Heart right ventricle (tissue), 16 donors: ENCODE data around the gene SND1. TPM values are rescaled to one million over a fixed set of nuclear protein-coding genes. Genes with fewer than 3 reads are reported as not detected.
"Not testable (repeated sequence)": the region's sequence is repeated elsewhere in the genome, so short reads cannot be mapped to it uniquely, and the experiment has no call there.

Experiments
- ATAC-seq, 8 donors: fragments of 200-7000 bp; cut with Tn5 transposase; one replicate each; pipeline ENCODE4 v1.9.1; 2020; ENCODE audit warnings: mild to moderate bottlenecking in 8 of 8, moderate library complexity in 8 of 8, moderate number of reproducible peaks in 1 of 8
- DNase-seq, 2 donors: peaks; one replicate each; pipeline ENCODE4 v3.0.0-alpha.2; 2020
- H3K27ac ChIP-seq, 10 donors: fragments of 200-600 bp; sonication (generic) in 2 of 10; one replicate each; pipeline versions ENCODE4 v1.5.0 to v1.8.0; 2020 to 2022; ENCODE audit warnings: mild to moderate bottlenecking in 3 of 10
- H3K27me3 ChIP-seq, 7 donors: fragments of 200-600 bp; one replicate each; pipeline ENCODE4 v1.8.0; 2021 to 2022; ENCODE audit warnings: mild to moderate bottlenecking in 2 of 7
- H3K36me3 ChIP-seq, 9 donors: fragments of 200-600 bp; sonication (generic) in 1 of 9; one replicate each; pipeline versions ENCODE4 v1.5.0 to v1.8.0; 2020 to 2022; ENCODE audit warnings: mild to moderate bottlenecking in 2 of 9
- H3K4me1 ChIP-seq, 9 donors: fragments of 200-600 bp; sonication (generic) in 1 of 9; one replicate each; pipeline versions ENCODE4 v1.5.0 to v1.8.0; 2020 to 2022; ENCODE audit warnings: mild to moderate bottlenecking in 4 of 9
- H3K4me3 ChIP-seq, 10 donors: fragments of 200-600 bp; sonication (generic) in 2 of 10; one replicate each; pipeline versions ENCODE4 v1.5.0 to v1.8.0; 2020 to 2022; ENCODE audit warnings: mild to moderate bottlenecking in 7 of 10, moderate library complexity in 2 of 10
- H3K9me3 ChIP-seq, 11 donors: fragments of 200-600 bp in 10 of 11; sonication (generic) in 2 of 11; one replicate each; pipeline versions ENCODE4 v1.5.0 to v1.8.0; 2013 to 2022; ENCODE audit warnings: mild to moderate bottlenecking in 2 of 11, control low read depth in 1 of 11, moderate library complexity in 1 of 11
- WGBS, 2 donors: extraction: QIAGEN DNeasy Blood & Tissue Kit; methylation state at CpG; one replicate each; pipeline ENCODE4 v1.1.7; 2013; ENCODE audit warnings: inconsistent platforms in 1 of 2; 5-methylcytosine and 5-hydroxymethylcytosine counted together
- intact Hi-C, 10 donors: fragments of 100-400 bp; cut with DNase I; formaldehyde crosslinking; loops; one replicate each; pipeline versions ENCODE4 v1.11.1 to v1.14.2; 2022
- polyA plus RNA-seq, 2 donors: library from polyadenylated mRNA; stranded (reverse); fragments of 200-250 nt; gene quantifications; one replicate each; pipeline ENCODE4 v1.2.3, GENCODE V29; 2013
- total RNA-seq, 10 donors: library from RNA; stranded (reverse); fragmentation: NEBNext Ultra II Directional in 3 of 10; extraction: Animal tissue kit (Norgen Biotek cat#: 25700) in 3 of 10; gene quantifications; one replicate each; pipeline versions ENCODE4 v1.2.1 to v1.2.4, GENCODE V29; 2021 to 2023
- TF ChIP-seq, protein P1 (sequence below), 9 donors: fragments of 200-600 bp; sonication (generic) in 2 of 9; IDR thresholded peaks; one replicate each; pipeline versions ENCODE4 v1.5.0 to v1.8.0; 2021 to 2022; ENCODE audit warnings: antibody characterized with exemption in 9 of 9, mild to moderate bottlenecking in 5 of 9, moderate library complexity in 1 of 9
- donor health status: Arrhythmogenic right ventricular cardiomyopathy.
- donor health status: ischemic (EF 13 %, LVEDD 7.1; RV severe dilation, severe dysfunction).
- donor health status: healthy with polysubstance abuse.
- donor health status: DM: no; HTN: yes; CAD: no.
- donor health status: DM: no; HTN: no; CAD: no.
- donor health status: ischemic (EF 25% LVEDD 6.9; RV normal size, moderate dysfunction).
- donor health status: ischemic (EF 25% LVEDD 5.7; RV mildly dilated, moderate dysfunction).
- donor health status: healthy.
- donor health status: DM: yes; HTN: yes; CAD: no.
- donor health status: Ischemic cardiomyopathy.
- donor health status: ischemic (EF 35%, LVEDD 5.7; RV mildly dilated, moderate dysfunction).
- donor health status: nonischemic (EF 11% LVEDD 7.7; RV severe dilation, severe dysfunction).
- donor health status: DM: yes; HTN: yes; CAD: no.
- donor health status: PGD.
- donor health status: ischemic (EF 29% LVEDD 5.4; RV normal size, mild dysfunction).
- donor health status: nonischemic (EF 23%, LVEDD 6.1; RV moderate dilation, normal function).

SND1 gene
- total and polyA plus RNA-seq, 12 donors = 39.9 to 107 (median 80.8) TPM

DNA sequence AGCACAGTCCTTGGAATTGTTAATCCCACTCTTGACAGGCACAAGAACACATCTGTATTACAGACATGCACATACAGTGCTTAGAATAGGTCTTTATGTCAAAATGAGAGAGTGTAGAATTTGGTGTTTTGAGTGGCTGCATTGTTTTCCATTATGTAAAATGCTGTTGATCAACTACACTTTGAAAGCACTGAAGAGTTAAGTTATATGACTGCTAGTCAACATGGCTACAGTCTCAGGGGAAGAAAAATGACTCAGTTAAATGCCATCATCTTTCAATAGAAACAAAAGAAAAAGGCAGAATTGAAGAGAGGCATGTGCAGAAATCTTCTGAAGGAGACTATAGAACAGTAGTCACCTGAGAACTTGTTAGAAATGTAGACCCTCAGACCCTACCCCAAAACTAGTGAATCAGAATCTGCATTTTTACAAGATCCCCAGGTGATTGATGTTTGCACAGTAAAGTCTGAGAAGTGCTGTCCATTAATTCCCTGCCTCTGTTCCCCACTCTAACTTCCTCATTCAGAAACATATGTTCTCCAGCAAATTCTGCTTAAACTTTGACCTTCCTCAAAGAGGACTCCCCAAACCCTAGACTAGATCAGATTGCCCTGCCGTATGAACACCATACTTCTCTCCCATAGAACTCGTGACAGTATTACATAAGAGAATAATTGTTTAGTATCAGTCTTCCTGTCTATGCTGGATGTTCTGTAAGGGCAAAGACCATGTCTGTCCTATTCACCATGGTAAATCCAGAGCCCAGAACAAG is 16.0 kb downstream of the SND1 start:
- Histone ChIP-seq H3K4me1 (peaks cover 0 to 41% (median 0%) of the 10 kb centered on the region in 9 donors), H3K36me3 (peaks cover 0 to 18% (median 0%) of the 10 kb centered on the region in 9 donors), H3K4me3 (no peak overlapping the region), H3K27ac (peak overlapping the region in 1 of 10 donors; percentile 17), H3K27me3 (no peaks in the 10 kb centered on the region), H3K9me3 (peaks cover 0 to 8% (median 0%) of the 10 kb centered on the region in 11 donors)
- intact Hi-C loops = no loop called here
- WGBS, 2 donors = 70 to 77% methylated on average over 2 of the region's 2 CpGs
- DNase-seq = no peak
- ATAC-seq = peak in 4 of 8 donors; percentile 20 to 58 (median 40)
- TF ChIP-seq, protein P1, sequence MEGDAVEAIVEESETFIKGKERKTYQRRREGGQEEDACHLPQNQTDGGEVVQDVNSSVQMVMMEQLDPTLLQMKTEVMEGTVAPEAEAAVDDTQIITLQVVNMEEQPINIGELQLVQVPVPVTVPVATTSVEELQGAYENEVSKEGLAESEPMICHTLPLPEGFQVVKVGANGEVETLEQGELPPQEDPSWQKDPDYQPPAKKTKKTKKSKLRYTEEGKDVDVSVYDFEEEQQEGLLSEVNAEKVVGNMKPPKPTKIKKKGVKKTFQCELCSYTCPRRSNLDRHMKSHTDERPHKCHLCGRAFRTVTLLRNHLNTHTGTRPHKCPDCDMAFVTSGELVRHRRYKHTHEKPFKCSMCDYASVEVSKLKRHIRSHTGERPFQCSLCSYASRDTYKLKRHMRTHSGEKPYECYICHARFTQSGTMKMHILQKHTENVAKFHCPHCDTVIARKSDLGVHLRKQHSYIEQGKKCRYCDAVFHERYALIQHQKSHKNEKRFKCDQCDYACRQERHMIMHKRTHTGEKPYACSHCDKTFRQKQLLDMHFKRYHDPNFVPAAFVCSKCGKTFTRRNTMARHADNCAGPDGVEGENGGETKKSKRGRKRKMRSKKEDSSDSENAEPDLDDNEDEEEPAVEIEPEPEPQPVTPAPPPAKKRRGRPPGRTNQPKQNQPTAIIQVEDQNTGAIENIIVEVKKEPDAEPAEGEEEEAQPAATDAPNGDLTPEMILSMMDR (IDR thresholded peaks at IDR 0.05) = no peak

- WGBS, 2 donors = 91 to 97% methylated on average over 4 of the region's 4 CpGs
- Histone ChIP-seq H3K4me3 (no peak overlapping the region), H3K27me3 (no peaks in the 10 kb centered on the region), H3K9me3 (peaks cover 0 to 8% (median 0%) of the 10 kb centered on the region in 11 donors), H3K4me1 (peaks cover 0 to 42% (median 0%) of the 10 kb centered on the region in 9 donors), H3K27ac (no peak overlapping the region), H3K36me3 (peaks cover 0 to 18% (median 0%) of the 10 kb centered on the region in 9 donors)
- TF ChIP-seq, protein P1 (IDR thresholded peaks at IDR 0.05) = no peak
- ATAC-seq (no peak), DNase-seq (no peak)
- intact Hi-C loops = no loop called here
Measured at GRCh38 chr7:127671341-127671740, 19.3 kb downstream of the SND1 start.

GRCh38 chr7:127673902-127674301 is 21.9 kb downstream of the SND1 start:
- H3K9me3 ChIP-seq = peaks cover 0 to 8% (median 0%) of the 10 kb centered on the region in 11 donors
- TF ChIP-seq, protein P1 (IDR thresholded peaks at IDR 0.05) = no peak
- ATAC-seq (no peak), DNase-seq (no peak)
- H3K27ac ChIP-seq = no peak overlapping the region
- H3K4me1 ChIP-seq = peaks cover 0 to 25% (median 0%) of the 10 kb centered on the region in 9 donors
- no peak overlapping the region for H3K4me3 ChIP-seq
- H3K36me3 ChIP-seq = peaks cover 0 to 29% (median 0%) of the 10 kb centered on the region in 9 donors
- intact Hi-C loops = no loop called here
- WGBS, 2 donors = 42 to 44% methylated on average over 3 of the region's 3 CpGs
- no peaks in the 10 kb centered on the region for H3K27me3 ChIP-seq

- intact Hi-C loops = no loop called here
- 98 to 100% methylated on average over 1 of the region's 1 CpG for WGBS, 2 donors
Measured at GRCh38 chr7:127674361-127674760, 22.4 kb downstream of the SND1 start.

GRCh38 chr7:127674923-127675322 is 22.9 kb downstream of the SND1 start:
- Histone ChIP-seq H3K9me3 (peaks cover 0 to 14% (median 0%) of the 10 kb centered on the region in 11 donors), H3K4me1 (peaks cover 0 to 18% (median 0%) of the 10 kb centered on the region in 9 donors), H3K36me3 (peaks cover 0 to 31% (median 0%) of the 10 kb centered on the region in 9 donors)
- intact Hi-C loops, DNase-seq, H3K4me3 ChIP-seq, H3K27ac ChIP-seq, H3K27me3 ChIP-seq, ATAC-seq: not testable (repeated sequence)
- WGBS, 2 donors = 93 to 97% methylated on average over 4 of the region's 4 CpGs

More at GRCh38 chr7:127674361-127674760, 22.4 kb downstream of the SND1 start:
- peaks cover 0 to 8% (median 0%) of the 10 kb centered on the region in 11 donors for H3K9me3 ChIP-seq
- no peak for ATAC-seq
- no peak overlapping the region for H3K4me3 ChIP-seq
- no peak for DNase-seq
- peaks cover 0 to 22% (median 0%) of the 10 kb centered on the region in 9 donors for H3K4me1 ChIP-seq
- TF ChIP-seq, protein P1 (IDR thresholded peaks at IDR 0.05) = no peak
- H3K27me3 ChIP-seq = no peaks in the 10 kb centered on the region
- no peak overlapping the region for H3K27ac ChIP-seq
- H3K36me3 ChIP-seq = peaks cover 0 to 29% (median 0%) of the 10 kb centered on the region in 9 donors
